RWPE1 (cell line): ENCODE results near the gene KCNT1.

Experiments
- CTCF ChIA-PET: fragments of 350-600 bp; sonication (Branson Sonifier 250); formaldehyde crosslinking; extraction: SDS; loops from one replicate; lab custom pipeline; 2021; lab: Yijun Ruan, JAX
- POLR2A ChIA-PET: fragments of 400-600 bp; formaldehyde crosslinking; extraction: SDS; loops from one replicate; lab custom pipeline; 2020; ENCODE audit warnings: antibody characterized with exemption; ENCODE audit not compliant: low non-redundant PET; lab: Yijun Ruan, JAX
- DNase-seq: peaks from one replicate; pipeline ENCODE4 v3.0.0; 2012; ENCODE audit warnings: low spot score
- H3K27ac ChIP-seq: fragments of 450-650 bp; 2 replicates; pipeline ENCODE4 v1.5.1; 2017
- TF ChIP-seq, protein P1 (sequence below): fragments of 450-650 bp; conservative IDR thresholded peaks from 2 replicates; pipeline ENCODE4 v1.5.1; 2017; ENCODE audit warnings: low read depth, mild to moderate bottlenecking

KCNT1 gene

DNA sequence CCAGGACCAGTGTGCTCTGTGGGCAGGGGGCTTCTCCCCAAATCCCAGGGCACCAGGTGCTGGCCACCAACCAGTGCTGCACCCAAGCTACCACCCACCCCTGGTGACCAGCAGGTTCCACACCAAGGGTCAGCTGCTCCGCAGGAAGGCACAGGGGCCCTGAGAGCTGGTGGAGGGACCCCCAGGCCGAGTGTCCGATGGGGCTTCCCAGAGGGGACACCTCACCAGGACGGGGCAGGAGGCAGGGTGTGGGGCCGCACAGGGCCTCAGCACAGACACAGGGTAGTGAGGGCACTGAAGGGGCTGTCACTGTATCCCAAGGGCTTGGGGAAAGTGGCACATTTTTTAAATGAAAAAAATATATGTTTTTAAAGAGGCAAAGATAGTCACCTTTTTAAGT lies 20.8 kb upstream of the KCNT1 start:
- POLR2A ChIA-PET, result no interaction called here
- TF ChIP-seq, protein P1, sequence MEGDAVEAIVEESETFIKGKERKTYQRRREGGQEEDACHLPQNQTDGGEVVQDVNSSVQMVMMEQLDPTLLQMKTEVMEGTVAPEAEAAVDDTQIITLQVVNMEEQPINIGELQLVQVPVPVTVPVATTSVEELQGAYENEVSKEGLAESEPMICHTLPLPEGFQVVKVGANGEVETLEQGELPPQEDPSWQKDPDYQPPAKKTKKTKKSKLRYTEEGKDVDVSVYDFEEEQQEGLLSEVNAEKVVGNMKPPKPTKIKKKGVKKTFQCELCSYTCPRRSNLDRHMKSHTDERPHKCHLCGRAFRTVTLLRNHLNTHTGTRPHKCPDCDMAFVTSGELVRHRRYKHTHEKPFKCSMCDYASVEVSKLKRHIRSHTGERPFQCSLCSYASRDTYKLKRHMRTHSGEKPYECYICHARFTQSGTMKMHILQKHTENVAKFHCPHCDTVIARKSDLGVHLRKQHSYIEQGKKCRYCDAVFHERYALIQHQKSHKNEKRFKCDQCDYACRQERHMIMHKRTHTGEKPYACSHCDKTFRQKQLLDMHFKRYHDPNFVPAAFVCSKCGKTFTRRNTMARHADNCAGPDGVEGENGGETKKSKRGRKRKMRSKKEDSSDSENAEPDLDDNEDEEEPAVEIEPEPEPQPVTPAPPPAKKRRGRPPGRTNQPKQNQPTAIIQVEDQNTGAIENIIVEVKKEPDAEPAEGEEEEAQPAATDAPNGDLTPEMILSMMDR, result no peak
- H3K27ac ChIP-seq, result no peak overlapping the region
- no peak for DNase-seq
- CTCF ChIA-PET, result no interaction called here

DNA sequence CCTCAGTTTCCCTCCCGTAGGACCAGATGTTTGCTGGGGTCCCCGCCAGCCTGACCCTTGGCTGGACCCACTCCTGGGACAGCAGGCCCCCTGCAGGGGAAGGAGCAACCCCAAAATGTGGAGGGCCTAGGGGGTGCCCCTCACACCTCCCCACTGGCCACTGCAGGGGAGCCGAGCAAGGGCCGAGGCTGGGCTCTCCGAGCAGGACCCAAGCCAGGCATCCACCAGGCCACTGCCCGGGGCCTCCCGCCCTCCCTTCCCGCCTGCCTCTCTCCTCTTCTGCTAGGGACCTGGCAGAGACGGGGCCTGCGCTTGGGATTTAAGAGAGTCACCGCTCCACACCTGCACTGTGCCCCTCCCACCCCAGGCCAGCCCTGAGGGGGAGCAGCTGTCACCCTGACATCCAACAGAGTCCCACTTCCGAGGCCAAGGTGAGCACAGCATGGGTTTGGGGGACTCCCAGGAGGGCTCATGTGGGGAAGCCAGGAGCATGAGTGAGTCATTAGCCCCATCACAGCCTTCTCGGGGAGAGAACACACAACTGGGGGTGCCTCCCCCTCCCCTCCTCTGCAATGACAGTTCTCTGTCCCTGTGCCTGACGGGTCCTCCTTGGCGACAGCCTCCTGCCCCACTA lies 18.5 kb upstream of the KCNT1 start:
- no peak overlapping the region for H3K27ac ChIP-seq
- no peak for DNase-seq
- CTCF ChIA-PET, result interaction anchor here (0.6 kb wide), 1 partner anchor 11 kb away, joined by 4 read pairs; no protein-coding TSS in a partner anchor
- TF ChIP-seq, protein P1, result no peak
- POLR2A ChIA-PET, result no interaction called here

DNA sequence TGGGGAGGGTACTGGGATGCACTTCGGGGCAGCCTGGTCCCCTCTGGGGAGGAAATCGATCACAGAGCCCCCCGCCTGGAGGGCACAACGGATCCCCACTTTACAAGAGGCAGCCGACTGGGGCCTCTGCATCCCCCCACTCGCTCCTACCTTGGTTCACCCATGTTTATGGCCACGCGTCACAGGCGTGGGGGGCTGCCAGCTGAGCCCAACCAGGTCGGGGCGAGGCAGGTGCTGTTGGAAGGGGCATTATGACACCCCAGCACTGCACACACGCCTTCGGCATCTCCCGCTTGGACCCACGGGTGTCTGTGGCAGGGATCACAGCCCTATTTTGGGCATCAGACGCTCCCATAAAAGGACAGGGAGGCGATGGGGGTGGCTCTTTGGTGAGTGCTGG lies 17.3 kb upstream of the KCNT1 start:
- ChIA-PET POLR2A (no interaction called here), CTCF (no interaction called here)
- TF ChIP-seq, protein P1, result no peak
- no peak for DNase-seq
- no peak overlapping the region for H3K27ac ChIP-seq

DNA sequence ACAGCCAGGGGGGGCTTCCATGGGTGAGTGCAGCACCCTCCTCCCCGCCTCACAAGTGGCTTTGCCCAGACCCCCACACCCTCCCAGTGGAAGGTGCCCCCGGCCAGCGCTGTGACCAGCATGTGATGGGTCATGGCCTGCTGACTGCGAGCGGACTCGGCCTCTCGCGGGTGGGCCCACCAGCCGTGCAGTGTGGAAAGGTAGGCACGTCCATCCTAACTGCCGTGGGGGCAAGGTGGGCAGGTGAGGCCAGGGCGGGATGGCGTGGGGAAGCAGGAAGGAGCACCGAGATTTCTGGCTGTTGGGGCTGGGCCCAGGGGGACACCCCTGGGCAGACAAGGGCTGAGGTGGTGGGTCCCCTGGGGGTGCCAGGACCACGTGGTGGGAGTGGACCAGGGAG lies 14.8 kb upstream of the KCNT1 start:
- ChIA-PET POLR2A (no interaction called here), CTCF (no interaction called here)
- H3K27ac ChIP-seq, result no peak overlapping the region

DNA sequence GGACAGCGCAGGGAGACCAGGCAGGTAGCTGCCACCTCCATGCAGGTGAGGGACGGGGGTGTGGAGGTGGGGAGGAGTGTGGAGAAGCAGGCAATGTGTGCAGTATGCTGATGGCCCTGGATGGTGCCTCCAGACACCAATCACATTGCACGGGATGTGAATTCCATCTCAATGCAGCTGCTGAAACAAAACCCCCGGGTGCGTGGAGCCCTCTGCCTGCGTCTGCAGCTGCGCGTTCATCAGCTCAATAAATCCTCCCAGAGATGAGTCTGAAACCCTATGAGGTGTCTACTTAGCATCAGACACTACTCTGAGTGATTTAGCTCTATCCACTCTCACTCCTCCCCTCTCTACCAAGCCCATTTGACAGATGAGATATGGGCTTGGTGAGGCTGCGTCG lies 13.0 kb upstream of the KCNT1 start:
- TF ChIP-seq, protein P1, result no peak
- no peak for DNase-seq
- ChIA-PET CTCF (interaction anchor here (0.6 kb wide), 1 partner anchor 12 kb away, joined by 4 read pairs; no protein-coding TSS in a partner anchor), POLR2A (no interaction called here)
- no peak overlapping the region for H3K27ac ChIP-seq

More for the DNA sequence above, 14.8 kb upstream of the KCNT1 start:
- TF ChIP-seq, protein P1, result no peak
- DNase-seq, result no peak

DNA sequence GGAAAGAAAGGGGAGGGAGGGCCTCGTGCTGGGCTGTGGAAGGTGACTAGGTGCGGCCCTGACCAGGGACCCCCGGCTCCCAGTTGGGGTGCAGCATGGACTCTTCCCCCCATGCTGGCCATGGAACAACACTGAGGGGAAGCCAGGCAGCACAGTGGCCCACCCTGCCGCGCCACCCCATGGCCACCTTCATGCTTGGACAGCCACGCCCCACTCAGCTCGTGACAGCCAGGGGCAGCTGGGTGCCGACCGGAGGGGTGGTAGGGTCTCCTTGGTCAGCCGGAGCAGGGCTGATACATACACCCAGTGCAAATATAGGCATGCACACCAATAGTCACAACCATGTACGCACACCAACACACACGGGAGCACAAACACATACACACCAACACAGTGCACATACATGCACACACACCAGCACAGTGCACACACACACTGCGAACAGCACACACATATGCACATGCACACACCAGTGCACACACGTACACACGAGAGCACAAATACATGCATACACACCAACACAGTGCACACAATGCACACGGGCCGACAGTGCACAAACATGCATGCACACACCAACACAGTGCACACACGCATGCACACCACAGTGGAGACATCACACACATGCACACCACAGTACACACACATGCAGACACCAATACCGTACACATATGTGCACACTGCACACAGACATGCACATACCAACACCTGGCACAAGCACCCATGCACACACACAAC lies 11.0 kb upstream of the KCNT1 start:
- DNase-seq, result no peak
- POLR2A ChIA-PET, result no interaction called here
- TF ChIP-seq, protein P1, result no peak
- H3K27ac ChIP-seq, result no peak overlapping the region
- CTCF ChIA-PET, result no interaction called here
